Hematopoietic multipotent progenitor cell treated with erythropoietin and hydrocortisone succinate and interleukin-3 and kit ligand, for 8 days (in vitro differentiated cells): ENCODE results near the gene SFMBT1.
A peak's percentile ranks its signal among the peaks of the same experiment; 100 is the strongest.
"Not testable (repeated sequence)": the region's sequence is repeated elsewhere in the genome, so short reads cannot be mapped to it uniquely, and the experiment has no call there.

ENCODE experiments used
- DNase-seq: peaks from one replicate; pipeline ENCODE4 v3.0.0-alpha.2; 2015

SFMBT1 gene

GRCh38 chr3:53072653-53073552 is 27.0 kb upstream of the SFMBT1 start:
- peak; percentile 85 for DNase-seq

DNA sequence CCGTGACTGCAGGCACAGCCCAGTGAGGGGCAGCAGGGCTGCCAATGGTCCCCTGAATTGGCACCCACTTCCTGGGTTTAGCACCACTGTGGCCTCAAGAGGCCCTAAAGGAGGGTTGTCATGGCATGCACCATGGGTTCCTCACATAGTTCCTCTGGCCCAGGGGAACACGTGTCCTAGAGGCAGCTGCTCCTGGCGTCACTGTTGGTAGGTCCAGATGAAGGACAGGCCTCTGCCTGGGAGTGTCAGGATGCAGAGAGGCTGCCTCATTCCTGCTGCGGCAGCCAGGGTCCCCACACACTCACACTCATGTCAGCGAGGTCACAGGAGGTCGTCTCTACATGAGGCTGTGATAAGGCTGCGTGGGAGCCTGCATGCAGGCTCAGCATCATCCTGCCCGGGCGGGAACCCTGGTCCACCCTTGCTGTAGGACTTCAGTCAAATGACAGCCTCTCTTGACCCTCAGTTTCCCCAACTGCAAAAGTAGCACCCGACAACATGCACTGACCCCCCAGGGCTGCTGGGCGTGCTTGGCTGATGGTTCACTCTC is 26.1 kb upstream of the SFMBT1 start:
- peak; percentile 17 for DNase-seq

DNA sequence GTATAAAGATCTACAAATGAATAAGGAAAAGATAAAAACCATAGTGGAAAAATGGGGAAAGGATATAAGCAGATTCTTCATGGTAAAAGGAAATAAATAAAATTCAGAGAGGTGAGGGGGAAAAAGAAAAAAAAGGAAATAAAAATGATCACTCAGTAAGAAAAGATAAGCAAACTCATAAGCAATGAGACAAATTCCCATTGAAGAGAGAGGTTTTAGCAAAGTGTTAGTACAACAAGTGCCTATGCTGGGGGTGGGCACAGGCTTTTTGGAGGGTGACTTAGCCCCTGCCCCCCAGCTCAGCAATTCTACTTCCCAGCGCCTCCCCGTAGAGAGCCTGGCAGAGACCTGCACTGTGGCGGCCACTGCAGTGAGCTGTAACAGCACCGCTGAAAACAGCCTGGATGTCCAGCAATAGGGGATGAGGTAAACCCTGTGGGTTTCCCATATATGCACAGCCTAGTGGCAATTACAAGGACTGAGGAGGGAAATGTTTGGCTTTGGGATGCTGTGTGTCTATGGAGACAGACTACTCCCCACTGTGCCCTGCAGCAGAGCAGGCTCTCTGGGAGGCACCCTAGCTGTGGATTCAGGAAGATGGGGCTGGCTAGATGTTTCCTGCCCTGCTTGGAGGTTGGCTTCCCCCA is 23.7 kb upstream of the SFMBT1 start:
- DNase-seq: no peak

GRCh38 chr3:53068176-53068575 is 22.3 kb upstream of the SFMBT1 start:
- no peak for DNase-seq

DNA sequence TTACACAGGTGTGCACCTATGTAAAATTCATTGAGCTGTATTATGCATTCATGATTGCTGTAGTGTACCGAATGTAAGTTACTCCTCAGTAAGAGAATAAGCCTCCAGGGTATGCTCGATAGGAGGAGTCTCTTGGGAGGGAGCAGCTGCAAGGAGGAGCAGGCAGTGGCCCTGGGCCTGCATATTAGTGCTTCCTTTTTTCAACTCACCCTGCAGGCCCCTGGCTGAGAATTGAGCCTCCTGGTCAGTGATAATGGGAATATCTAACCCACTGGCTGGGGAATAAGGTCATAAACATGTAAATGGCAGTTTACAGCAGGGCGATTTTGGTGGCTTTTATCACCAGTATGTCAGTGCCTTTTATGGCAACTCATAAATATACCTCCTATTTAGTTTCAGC is 21.7 kb upstream of the SFMBT1 start:
- DNase-seq: no peak

- no peak for DNase-seq
Observed at GRCh38 chr3:53065841-53066480, 20.1 kb upstream of the SFMBT1 start.

DNA sequence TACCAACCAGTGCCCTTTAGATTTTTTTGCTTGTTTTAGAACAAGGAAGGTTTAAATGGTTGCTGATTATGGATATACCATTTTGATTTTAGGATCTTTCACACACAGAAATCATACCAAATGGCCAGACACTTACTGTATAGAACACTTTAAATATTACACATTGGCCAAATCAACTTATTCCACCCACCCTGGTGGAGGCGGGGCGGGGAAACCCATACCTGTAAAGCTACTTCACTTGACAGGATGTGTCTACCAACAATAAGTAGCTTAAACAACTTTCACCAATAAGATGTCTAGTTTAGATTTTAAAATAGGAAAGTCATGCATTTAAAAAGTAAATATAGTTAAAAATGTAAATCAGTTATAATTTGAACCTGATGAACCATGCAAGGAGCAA is 17.0 kb upstream of the SFMBT1 start:
- no peak for DNase-seq

DNA sequence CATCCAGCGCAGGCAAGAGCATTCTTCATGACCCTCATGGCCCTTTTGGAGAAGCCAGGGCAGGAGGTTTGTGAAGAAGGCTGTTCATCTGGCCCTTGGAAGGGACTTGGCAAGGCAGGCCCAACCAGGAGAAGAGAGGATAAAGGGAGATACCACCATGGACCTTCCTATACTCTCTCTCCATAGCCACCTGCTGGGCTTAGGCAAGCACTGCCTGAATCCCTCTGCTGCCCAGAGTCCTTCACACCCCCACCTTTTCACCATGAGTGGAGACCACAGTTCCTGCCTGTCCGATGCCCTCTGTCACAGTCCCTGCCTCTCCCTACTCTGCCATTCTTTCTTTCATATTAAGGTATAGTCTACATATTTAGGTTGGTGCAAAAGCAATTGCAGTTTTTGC is 10.6 kb upstream of the SFMBT1 start:
- peak; percentile 36 for DNase-seq

DNA sequence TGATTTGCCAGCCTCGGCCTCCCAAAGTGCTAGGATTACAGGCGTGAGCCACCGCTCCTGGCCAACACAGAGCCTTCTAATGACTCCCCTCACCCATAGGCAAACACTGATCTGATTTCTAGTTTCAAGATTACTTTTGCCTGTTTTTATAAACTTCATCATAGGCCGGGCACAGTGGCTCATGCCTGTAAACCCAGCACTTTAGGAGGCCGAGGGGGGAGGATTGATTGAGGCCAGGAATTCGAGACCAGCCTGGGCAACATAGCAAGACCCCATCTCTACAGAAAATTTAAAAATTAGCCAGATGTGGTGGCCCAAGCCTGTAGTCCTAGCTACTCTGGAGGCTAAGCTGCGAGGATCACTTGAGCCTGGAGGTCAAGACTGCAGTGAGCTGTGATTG is 8.4 kb upstream of the SFMBT1 start:
- DNase-seq: not testable (repeated sequence)

DNA sequence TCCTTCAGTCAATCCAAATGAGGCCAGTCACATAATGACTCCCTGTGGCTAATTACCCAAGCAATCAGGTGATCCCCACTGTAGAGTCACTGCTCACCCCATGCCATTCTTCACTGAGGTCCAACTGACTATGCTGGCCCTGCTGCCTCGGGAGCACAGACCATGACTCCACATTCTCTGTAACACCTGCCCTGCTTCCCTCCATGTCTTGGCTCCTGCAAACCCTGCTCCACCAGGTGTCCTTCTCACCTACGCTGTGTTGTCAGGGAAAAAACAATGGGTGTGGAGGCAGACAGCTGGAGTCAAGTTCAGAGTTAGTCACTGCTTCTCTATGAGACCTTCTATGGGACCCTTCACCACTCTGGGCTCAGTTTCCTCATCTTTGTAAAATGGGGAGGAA is 6.1 kb upstream of the SFMBT1 start:
- DNase-seq: no peak

DNA sequence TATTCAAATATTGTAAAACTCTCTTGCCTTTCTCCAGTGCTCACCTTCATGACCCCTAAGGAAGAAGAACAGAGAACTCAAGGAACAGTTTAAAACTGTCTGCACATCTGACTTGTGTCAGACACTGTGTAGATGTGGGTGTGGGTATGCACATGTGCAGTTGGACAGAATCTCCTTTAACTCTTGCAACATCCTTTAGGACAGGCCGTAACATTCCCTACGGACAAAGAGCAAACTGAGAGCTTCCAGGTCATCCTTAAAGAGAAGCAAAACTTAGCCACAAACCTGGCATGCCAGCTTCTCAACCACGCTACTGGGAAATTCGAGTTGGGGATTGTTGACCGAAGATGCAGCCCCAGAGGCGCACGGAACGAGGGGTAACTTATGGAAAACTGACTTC is 4.1 kb upstream of the SFMBT1 start:
- DNase-seq: no peak

DNA sequence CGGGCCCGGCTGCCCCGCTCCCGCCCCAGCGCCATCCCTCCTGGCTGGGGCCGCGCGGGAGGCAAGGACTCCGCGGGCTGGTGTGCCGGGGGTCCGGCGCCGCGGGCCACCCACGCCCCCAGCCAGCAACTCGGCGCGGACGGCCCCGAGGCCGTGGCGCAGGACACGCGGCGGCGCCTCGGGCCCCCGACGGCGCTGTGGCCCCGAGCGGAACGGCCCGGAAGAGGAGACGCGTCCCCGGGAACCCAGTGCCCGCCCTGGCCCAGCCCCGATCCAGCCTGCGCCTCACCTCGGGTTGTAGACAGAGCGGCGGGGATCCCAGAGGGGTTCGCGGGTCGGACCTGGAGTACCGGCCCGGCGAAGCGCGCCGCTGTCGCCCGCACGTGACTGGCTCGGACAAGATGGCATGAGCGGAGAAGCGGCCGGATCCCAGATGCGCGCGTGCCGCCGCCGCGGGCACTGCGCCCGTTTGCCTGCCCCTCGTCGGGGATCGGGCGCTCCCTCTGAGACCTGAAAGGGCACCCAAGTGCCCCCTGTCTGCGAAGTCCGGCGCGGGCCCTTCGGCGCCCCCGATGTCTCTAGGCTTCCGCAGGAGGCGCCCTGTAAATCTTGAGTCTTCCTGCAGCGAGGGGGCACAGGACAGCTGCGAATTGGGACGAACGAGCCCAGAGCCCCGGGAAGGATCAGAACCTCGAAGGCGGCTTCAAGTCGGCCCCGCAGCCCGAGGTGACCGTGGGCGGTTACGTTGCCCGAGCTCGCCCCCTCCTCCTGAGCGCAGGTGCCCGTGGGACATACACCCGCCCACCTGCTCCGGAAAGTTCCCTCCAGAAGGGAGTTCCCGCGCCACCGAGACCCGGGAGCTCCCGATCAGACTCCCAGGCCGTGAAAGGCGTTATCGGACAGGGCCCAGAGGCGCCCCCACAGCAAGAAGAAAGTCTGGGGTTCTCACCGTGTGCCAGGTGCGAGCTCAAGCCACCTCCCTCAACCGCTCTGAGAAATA is 598 bp upstream of the SFMBT1 start:
- DNase-seq: peak; percentile 75

DNA sequence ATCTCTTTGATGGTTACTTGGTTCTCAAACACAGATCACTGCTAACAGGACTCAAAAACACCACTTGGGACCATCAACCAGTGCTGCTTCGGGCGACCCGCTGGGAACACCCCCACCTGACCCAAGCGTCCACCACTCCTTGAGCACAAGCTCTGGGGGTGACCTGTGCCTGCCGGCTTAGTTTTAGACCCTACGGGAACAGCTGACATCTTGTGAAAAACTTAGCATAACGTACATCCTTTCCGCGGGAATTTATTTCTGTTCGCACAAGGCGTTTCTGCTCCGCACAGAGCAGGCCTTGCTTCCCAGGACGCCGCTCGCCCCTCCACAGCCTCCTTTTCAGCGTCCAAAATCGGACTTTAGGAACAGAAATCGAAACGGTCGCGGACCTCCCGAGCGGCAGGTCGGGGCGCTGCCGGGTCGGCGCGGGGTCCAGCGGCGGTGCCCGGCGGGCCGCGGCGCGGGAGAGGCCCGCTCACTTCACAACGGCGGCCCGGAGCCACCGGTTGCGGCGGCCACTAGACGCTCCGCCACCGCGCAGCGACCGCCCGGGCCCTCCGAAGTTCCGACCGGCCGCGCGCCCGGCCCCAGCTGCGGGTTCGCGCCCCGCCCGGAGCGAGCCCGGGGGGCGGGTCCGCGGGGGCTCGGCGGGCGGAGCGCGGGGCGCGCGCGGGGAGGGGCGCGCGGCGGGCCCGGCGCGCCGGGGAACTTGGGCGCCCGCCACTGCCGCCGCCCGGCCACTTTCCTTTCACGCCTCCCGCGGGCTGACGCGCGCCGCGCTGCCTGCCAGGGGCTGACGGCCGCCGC is 959 bp downstream of the SFMBT1 start:
- peak; percentile 52 for DNase-seq

GRCh38 chr3:53044371-53044710 is 1.5 kb downstream of the SFMBT1 start:
- DNase-seq: peak; percentile 54

DNA sequence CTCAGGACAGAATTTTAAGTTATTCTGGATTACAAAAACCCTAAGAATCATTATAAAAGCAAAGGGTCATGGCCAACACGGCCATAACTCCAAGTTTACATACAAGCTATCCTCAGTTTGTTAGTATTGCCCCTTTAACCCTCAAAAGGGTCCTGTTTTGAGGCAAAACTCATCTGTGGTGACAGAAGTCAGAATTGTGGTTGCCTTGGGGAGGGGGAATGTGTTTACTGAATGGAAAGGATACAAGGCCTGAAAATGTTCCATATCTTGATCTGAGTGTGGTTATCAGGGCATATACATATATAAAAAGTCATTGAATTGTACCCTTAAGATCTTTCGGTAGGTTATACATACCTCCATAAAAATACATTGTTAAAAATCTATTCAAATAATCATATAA is 2.1 kb downstream of the SFMBT1 start:
- no peak for DNase-seq

DNA sequence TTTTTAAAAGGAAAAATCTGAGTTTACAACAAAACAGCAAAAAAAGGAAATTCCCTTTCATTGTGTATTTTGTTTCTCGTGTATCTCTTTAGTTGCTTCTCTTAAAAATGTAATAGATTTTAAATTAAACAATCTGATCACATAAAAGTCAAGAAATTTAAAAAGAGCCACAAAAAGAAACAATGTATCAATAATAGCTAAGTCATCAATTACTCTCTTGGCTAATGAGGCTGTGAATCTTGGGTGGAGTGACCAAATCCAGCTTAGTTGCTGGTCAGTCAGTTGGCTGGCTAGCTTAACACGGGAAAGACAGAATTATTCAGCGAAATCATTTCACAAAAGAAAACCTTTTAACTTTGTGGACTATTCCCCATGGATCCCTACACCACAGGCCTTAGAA is 3.2 kb downstream of the SFMBT1 start:
- no peak for DNase-seq

DNA sequence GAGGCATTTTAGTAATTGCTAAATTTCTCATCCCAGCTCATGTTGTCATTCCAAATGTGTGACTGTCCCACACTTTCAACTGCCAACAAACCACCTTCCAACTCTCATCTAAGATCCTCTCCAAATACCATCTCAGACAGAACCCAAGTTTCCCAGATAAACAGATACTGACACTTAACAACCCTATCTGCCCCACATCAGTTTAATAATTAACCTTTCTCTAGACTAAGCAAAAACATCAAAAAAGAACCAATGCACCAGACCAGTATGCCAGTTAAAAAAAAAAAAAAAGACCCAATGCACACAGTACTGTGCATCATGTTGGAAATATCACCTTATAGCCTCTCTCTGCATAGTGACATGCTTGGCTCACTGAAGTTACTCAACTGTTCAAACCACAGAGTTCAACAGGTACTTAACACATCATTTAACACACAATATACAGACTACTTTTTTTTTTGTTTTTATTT is 5.5 kb downstream of the SFMBT1 start:
- no peak for DNase-seq

DNA sequence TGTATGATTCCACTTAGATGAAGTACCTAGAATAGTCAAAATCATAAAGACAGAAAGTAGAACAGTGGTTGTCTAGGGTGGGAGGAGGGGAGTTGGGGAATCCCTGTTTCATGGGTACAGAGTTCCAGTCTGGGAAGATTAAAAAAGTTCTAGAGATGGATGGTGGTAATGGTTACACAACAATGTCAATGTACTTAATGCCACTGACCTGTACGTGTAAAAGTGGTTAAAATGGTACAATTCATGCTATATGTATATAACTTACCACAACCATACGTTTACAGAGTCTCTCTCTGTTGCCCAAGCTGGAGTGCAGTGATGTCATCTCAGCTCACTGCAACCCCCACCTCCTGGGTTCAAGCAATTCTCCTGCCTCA is 6.5 kb downstream of the SFMBT1 start:
- no peak for DNase-seq

DNA sequence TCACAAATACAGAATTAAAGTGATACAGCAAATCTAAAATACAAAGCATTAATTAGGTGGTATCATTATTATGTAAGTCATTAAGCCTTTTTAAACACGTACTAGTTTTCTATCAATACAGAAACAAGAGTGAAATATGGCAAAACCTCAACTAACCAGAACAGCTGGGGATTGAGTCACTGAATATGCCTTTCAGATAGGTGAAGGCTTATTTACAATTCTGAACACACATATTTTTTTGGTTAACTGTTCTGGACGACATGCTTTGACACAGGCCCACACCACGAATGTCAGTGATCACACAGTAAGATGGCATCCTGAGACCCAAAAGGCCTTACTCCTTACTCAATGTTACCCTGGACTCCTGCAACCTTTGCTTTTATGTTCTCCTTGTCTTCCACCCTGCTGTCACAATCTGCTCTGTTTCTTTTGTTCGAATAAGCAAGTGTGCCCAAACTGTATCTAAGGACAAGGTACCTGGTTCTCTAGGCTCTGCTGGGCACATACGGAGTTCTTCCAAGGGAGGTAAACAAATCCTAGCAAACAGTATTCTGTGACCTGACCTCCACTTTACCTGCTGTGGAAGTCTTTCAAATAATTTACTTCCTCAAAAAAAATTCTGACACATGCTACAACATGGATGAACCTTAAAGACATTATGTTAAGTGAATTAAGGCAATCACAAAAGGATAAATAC is 7.0 kb downstream of the SFMBT1 start:
- no peak for DNase-seq

GRCh38 chr3:53035825-53036619 is 9.9 kb downstream of the SFMBT1 start:
- no peak for DNase-seq
